ENCODE measurements around the gene PPHLN1. TPM values are rescaled to one million over a fixed set of nuclear protein-coding genes. Genes with fewer than 3 reads are reported as not detected.
A peak's percentile ranks its signal among the peaks of the same experiment; 100 is the strongest.

PPHLN1 gene, protein sequence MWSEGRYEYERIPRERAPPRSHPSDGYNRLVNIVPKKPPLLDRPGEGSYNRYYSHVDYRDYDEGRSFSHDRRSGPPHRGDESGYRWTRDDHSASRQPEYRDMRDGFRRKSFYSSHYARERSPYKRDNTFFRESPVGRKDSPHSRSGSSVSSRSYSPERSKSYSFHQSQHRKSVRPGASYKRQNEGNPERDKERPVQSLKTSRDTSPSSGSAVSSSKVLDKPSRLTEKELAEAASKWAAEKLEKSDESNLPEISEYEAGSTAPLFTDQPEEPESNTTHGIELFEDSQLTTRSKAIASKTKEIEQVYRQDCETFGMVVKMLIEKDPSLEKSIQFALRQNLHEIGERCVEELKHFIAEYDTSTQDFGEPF
- total RNA-seq, result 51.2 and 57.2 TPM in 2 replicates

GRCh38 chr12:42325653-42326474 lies at the start of gene PPHLN1, which contains the start of gene ZCRB1:
Gene PPHLN1 (plus strand): TSS chr12:42326167. CDS start chr12:42335903, 9,736 bp downstream.
Gene ZCRB1 (minus strand): TSS chr12:42326094. CDS start chr12:42324102, 1,992 bp downstream.
- peak within 1 kb of the TSS; percentile 95 for H3K4me3 ChIP-seq (ENCODE audit: low read depth, low read length)
- DNase-seq (ENCODE audit: low read depth), result peak; percentile 26

DNA sequence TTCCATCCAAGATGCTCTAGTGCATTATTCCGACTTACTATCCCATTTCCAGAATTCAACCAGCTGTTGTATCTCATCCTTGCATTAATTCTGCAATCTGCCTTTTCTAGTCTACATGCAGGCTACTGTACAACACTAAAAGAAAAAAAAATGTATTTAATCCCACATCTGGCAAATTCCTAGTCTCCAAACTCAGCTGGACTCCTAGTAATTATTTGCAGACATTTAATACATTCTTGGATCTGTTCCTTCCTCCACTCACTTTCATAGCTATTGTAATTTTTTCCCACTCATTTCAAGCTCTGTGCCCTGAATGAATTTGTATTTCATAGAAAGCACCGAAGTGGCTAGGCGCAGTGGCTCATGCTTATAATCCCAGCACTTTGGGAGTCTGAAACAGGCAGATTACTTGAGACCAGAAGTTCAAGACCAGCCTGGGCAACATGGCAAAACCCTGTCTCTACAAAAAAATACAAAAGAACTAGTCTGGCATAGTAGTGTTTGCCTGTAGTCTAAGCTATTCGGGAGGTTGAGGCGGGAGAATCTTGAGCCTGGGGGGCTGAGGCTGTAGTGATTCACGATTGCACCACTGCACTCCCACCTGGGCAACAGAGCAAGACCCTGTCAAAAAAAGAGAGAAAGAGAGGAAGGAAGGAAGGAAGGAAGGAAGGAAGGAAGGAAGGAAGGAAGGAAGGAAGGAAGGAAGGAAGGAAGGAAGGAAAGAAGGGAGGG lies 48.4 kb upstream of the PPHLN1 start:
- no peak for DNase-seq (ENCODE audit: low read depth)
- no peak for TF ChIP-seq CTCF (IDR thresholded peaks at IDR 0.05; ENCODE audit: insufficient read depth, low read length, poor library complexity, severe bottlenecking)
- Histone ChIP-seq H3K4me3 (ENCODE audit: low read depth, low read length) (no peak overlapping the region), H3K36me3 (ENCODE audit: control insufficient read depth, insufficient read depth, low read length) (no peaks in the 10 kb centered on the region), H3K27me3 (ENCODE audit: control insufficient read depth, insufficient read depth, low read length) (no peaks in the 10 kb centered on the region)

More at GRCh38 chr12:42325653-42326474, at the start of gene PPHLN1, which contains the start of gene ZCRB1:
- H3K36me3 ChIP-seq (ENCODE audit: control insufficient read depth, insufficient read depth, low read length), result no peaks in the 10 kb centered on the region
- no peak for TF ChIP-seq CTCF (IDR thresholded peaks at IDR 0.05; ENCODE audit: insufficient read depth, low read length, poor library complexity, severe bottlenecking)
- no peaks in the 10 kb centered on the region for H3K27me3 ChIP-seq (ENCODE audit: control insufficient read depth, insufficient read depth, low read length)

DNA sequence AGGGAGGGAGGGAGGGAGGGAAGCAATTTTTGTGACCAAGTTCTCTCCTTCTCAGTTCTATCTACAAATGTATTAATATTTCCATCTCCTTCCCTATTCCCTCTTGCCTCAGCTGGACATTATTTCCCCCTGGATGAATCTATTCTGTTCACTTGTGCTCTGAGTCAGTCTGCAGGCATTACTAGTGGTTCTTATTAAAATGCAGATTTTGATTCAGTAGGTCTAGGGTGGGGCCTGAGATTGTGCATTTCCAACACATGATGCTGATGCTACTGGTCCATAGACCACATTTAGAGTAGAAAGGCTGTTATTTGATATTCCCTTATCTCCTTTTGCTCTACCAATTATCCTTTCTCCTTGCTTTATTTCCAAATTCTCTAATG lies 47.8 kb upstream of the PPHLN1 start:
- H3K27me3 ChIP-seq (ENCODE audit: control insufficient read depth, insufficient read depth, low read length), result no peaks in the 10 kb centered on the region
- no peaks in the 10 kb centered on the region for H3K36me3 ChIP-seq (ENCODE audit: control insufficient read depth, insufficient read depth, low read length)
- no peak for TF ChIP-seq CTCF (IDR thresholded peaks at IDR 0.05; ENCODE audit: insufficient read depth, low read length, poor library complexity, severe bottlenecking)
- no peak overlapping the region for H3K4me3 ChIP-seq (ENCODE audit: low read depth, low read length)
- no peak for DNase-seq (ENCODE audit: low read depth)

GRCh38 chr12:42281278-42281677 lies 44.7 kb upstream of the PPHLN1 start:
- Histone ChIP-seq H3K4me3 (ENCODE audit: low read depth, low read length) (no peak overlapping the region), H3K36me3 (ENCODE audit: control insufficient read depth, insufficient read depth, low read length) (no peaks in the 10 kb centered on the region), H3K27me3 (ENCODE audit: control insufficient read depth, insufficient read depth, low read length) (no peaks in the 10 kb centered on the region)
- DNase-seq (ENCODE audit: low read depth), result no peak
- TF ChIP-seq CTCF (IDR thresholded peaks at IDR 0.05; ENCODE audit: insufficient read depth, low read length, poor library complexity, severe bottlenecking), result no peak

- no peak for DNase-seq (ENCODE audit: low read depth)
- H3K27me3 ChIP-seq (ENCODE audit: control insufficient read depth, insufficient read depth, low read length), result no peaks in the 10 kb centered on the region
Observed at GRCh38 chr12:42281844-42282243, 44.1 kb upstream of the PPHLN1 start.

More at GRCh38 chr12:42281844-42282243, 44.1 kb upstream of the PPHLN1 start:
- H3K36me3 ChIP-seq (ENCODE audit: control insufficient read depth, insufficient read depth, low read length), result no peaks in the 10 kb centered on the region
- H3K4me3 ChIP-seq (ENCODE audit: low read depth, low read length), result no peak overlapping the region
- TF ChIP-seq CTCF (IDR thresholded peaks at IDR 0.05; ENCODE audit: insufficient read depth, low read length, poor library complexity, severe bottlenecking), result no peak
